ENCODE results near the gene SLC35A4.

The SLC35A4 gene

GRCh38 chr5:140564196-140565023 lies at the start of gene SLC35A4, which contains the start of gene APBB3:
Gene SLC35A4 (plus strand): TSS chr5:140564828. CDS start chr5:140567170, 2,342 bp downstream.
Gene APBB3 (minus strand): TSS chr5:140564598. CDS start chr5:140564245, 353 bp downstream.
- DNase-seq (ENCODE audit: low read depth), result peak; percentile 99

DNA sequence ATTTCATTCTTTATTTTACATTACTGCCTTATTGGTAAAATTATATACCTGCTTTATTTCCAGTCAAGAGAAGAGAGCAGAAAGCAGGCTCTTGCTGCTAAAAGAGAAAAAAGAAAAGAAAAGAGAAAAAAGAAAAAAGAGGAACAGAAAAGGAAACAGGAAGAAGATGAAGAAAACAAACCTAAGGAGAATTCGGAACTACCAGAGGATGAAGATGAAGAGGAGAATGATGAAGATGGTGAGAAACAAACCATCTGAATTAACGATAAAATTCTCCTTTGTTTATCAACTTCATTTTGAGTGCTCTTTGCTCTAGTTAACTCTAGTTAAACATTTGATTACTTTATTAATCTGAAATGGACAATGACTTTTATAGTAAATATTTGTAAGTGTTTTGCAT lies 40.6 kb upstream of the SLC35A4 start:
- DNase-seq (ENCODE audit: low read depth), result no peak

DNA sequence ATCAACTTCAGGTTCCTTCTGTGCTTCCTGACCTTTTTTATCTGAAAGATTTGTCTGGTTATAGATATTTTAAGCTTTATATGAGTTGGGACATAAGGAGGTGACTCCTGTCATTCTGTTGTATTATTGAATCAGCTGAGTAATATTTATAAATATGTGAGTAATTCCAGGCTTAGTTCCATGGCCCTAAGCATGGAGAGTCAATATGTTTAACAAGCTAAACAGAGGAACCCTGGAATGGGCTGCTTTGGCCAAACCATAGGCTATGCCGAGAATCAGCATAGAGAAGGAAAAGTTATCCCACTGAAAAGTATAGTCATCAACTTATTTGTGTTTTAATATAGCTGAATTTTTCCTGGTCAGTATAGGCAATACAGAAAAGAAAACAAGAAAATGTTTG lies 24.4 kb upstream of the SLC35A4 start:
- DNase-seq (ENCODE audit: low read depth), result no peak

DNA sequence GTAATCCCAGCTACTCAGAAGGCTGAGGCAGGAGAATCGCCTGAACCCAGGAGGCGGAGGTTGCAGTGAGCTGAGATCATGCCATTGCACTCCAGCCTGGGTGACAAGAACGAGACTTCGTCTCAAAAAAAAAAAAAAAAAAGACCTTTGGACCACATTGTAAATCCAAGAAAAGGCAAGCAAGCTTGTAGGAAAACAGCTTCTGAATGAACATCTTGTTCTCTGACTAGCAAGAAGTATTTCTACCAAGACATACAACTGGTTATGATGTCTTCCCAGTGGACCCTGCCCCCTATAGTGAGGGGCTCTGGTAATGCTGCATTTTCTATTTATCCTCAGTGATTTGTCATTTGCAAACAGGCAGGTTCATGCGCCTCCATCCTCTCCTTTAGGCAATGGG lies 21.7 kb upstream of the SLC35A4 start:
- DNase-seq (ENCODE audit: low read depth), result no peak

- no peak for DNase-seq (ENCODE audit: low read depth)
Observed at GRCh38 chr5:140544986-140545385, 19.6 kb upstream of the SLC35A4 start.

GRCh38 chr5:140545606-140546005 lies 19.0 kb upstream of the SLC35A4 start:
- no peak for DNase-seq (ENCODE audit: low read depth)

GRCh38 chr5:140546851-140547507 lies 17.6 kb upstream of the SLC35A4 start:
- DNase-seq (ENCODE audit: low read depth), result no peak

DNA sequence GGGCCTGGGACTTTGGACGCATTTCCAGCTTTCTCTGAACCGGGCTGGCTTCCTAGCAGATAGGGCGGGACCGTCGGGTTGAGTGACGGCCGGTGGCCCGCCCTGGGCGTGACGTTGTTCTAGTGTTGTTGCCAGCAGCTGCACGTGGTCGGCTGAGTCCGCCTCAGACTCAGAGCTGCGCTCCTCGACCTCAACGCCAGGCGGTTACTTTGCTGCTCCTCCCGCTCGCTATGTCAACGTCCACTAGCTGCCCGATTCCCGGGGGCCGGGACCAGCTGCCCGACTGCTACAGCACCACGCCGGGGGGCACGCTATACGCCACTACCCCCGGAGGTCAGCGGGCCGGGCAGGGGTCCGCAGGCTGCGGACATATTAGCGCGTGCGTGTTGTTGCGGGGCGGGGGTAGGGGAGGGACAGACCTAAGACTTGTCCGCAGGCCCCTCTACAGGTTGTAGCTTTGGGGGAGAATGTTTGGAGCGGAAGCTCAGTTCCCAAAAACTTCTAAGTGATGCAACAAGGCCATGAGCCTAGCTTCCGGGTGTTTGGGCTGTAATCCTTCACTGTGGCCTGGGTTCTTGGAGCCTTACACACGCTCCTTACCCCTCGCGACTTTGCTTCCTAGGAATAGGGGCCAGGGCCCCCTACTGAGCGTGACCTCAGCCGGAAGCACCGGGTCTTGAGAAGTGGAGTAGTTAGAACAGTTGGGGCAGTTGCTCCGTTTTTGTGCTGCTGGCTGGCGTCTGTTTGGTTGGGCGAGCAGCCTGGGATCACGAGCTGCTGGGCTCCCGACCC lies 16.9 kb upstream of the SLC35A4 start, which contains the start of gene EIF4EBP3:
Gene EIF4EBP3 (plus strand): TSS at position 155 of the 792 bp plus-strand sequence. CDS start 76 bp downstream, at position 231.
- DNase-seq (ENCODE audit: low read depth), result peak; percentile 96

DNA sequence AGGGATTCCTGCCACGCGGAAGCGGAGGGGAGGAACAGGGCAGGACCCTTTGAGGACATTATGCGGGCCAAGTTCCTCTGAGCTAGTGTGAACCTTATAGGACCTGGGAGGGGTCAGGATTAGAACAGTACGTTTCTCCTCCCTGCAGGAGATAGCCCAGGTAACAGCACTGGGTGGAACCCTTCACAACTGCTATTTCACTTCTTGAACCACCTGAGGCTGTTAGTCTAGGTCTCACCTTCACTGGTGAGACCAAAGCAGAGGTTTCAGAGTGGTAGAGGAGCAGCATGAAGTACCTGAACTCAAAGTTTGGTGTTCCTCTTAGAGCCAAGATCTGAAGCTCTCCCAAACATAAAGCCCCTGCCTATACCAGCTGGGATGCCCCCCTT lies 16.3 kb upstream of the SLC35A4 start:
- no peak for DNase-seq (ENCODE audit: low read depth)

- no peak for DNase-seq (ENCODE audit: low read depth)
Observed at GRCh38 chr5:140548791-140549190, 15.8 kb upstream of the SLC35A4 start.

GRCh38 chr5:140549237-140550144 lies 15.1 kb upstream of the SLC35A4 start:
- DNase-seq (ENCODE audit: low read depth), result peak; percentile 50

DNA sequence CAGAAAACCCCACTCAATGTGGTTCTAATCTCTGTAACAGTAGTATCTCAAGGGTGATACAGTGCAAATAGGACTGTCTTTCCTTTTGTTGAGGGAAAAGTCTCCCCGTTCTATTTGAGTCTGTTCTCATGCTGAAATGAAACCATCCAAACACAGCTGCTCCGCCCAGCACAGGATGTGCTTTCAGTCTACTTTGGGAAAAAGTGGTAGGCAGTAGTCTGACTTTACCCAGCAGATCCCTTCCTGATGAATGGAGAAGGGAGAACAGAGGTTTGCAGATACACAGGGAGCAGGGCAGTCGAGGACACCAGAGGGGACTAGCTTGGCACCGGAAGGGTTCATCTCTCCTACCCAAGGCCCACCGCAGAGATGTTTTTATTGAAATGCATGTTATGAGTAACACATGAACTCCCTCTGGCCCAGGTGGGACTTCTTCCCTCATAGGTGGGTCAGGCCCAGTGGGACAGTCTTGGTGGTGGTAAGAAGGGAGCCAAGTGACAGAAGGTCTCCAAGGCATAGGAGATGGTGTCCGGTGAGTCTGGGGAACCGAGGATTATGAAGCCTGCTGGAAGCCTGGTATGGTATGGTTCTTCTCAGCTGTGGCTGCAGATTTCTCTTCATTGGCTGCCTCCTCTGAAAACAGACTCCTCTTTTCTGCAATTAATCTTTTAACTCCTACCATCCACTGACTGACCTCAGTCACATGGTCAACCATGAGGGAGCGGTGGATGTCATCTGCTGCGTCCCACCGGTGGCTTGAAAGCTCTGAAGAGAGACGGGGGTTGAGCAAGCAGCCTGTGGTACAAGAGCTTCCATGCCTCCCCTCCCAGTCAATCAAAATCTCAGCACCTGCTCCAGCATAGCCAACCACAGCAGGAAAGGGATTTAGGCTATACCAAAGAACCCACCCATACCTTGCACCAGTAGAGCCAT lies 14.2 kb upstream of the SLC35A4 start:
- no peak for DNase-seq (ENCODE audit: low read depth)

DNA sequence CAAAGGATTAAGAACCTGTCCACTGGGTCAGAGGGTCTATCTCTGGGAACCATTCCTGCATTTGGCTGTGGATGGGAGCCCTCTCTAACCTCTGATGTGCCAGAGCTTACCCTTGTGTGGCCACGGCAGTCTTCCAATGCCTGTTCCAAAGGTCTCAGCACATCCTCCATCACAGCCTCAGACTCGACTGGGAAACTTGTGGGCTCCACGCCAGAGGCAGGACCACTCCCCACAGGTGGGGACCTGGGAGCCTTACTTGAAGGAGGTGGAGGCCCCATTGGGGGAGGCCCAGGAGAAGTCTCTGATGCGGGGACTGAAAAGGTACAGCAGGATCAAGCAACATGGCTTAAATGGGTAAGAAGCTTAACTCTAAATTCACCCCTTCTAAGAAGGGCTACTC lies 12.8 kb upstream of the SLC35A4 start:
- no peak for DNase-seq (ENCODE audit: low read depth)

- DNase-seq (ENCODE audit: low read depth), result no peak
Observed at GRCh38 chr5:140553657-140554056, 11.0 kb upstream of the SLC35A4 start.

- DNase-seq (ENCODE audit: low read depth), result peak; percentile 72
Observed at GRCh38 chr5:140554454-140554853, 10.2 kb upstream of the SLC35A4 start.

- no peak for DNase-seq (ENCODE audit: low read depth)
Observed at GRCh38 chr5:140555747-140556312, 8.8 kb upstream of the SLC35A4 start.

GRCh38 chr5:140556438-140556837 lies 8.2 kb upstream of the SLC35A4 start:
- peak; percentile 41 for DNase-seq (ENCODE audit: low read depth)

GRCh38 chr5:140557136-140557805 lies 7.4 kb upstream of the SLC35A4 start, which contains the start of gene SRA1:
Gene SRA1 (minus strand): TSS chr5:140557473. CDS start chr5:140557452, 21 bp downstream.
- DNase-seq (ENCODE audit: low read depth), result peak; percentile 90

DNA sequence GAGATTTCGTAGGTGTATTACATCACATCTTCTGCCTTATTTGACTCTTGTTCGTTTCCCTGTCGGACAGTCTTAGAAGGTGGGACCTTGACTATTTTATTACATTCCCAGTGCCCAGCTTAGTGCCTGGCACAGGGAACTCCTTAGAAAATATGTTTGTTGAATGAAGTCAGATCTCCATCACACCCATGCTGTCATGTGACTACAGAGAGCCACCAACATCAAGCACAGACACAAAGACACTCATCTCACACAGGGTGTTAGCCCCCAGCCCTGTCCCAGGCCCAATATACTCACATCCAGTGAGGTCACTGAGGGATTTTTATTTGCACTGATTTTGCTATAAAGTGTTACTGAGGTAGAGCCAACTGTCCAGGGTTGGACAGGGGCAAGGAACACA lies 6.7 kb upstream of the SLC35A4 start:
- no peak for DNase-seq (ENCODE audit: low read depth)
